NCI-H1417 treated with DMSO at 0.1 percent for 48 hours (cell line): ENCODE measurements around the gene ANXA2R.
"Not testable (repeated sequence)": the region's sequence is repeated elsewhere in the genome, so short reads cannot be mapped to it uniquely, and the experiment has no call there.

Source experiments
- DNase-seq: peaks from one replicate; lab custom pipeline; 2025; lab: John Stamatoyannopoulos, UW

The ANXA2R gene, protein sequence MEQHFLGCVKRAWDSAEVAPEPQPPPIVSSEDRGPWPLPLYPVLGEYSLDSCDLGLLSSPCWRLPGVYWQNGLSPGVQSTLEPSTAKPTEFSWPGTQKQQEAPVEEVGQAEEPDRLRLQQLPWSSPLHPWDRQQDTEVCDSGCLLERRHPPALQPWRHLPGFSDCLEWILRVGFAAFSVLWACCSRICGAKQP

DNA sequence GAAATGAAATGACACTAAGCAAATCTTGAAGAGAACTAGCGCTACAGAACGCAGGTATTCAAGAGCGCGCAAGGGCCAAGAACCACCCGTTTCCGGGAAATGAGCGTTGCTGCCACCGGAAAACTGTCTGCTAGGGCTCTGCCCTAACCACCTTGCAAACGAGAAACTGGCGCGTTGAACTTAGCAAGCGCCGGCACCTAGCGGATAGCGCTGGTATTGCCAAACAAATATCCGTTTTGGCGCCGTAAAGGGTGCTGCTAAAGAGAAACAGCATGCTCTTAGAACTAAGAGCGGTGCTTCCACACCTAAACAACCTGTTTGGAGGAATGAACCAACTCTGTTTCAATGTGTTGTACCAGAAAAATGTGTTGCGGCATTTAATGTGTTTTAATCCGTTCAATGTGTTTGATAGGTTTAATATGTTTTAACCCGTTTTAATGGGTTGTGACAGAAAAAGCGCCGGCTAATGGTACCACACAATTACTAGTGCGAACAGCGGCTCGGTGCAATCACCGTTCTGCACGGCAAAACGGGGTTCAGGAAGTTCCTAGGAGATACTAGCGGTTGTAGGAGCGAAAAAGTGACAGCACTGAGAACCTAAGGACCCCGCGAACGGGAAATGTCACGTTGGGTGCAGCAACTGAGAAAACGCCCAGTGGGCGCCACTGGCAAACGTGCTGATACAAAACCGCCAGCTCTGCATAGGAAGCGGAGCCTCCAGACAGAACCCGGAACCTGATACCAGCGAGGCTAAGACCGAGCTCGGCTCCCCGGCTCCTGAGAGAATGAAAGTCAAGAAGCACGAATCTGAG is at the start of gene ANXA2R:
Gene ANXA2R (minus strand): TSS at position 33 of the 812 bp plus-strand sequence. CDS start 273 bp downstream, outside the sequence.
- DNase-seq = peak; percentile 85

DNA sequence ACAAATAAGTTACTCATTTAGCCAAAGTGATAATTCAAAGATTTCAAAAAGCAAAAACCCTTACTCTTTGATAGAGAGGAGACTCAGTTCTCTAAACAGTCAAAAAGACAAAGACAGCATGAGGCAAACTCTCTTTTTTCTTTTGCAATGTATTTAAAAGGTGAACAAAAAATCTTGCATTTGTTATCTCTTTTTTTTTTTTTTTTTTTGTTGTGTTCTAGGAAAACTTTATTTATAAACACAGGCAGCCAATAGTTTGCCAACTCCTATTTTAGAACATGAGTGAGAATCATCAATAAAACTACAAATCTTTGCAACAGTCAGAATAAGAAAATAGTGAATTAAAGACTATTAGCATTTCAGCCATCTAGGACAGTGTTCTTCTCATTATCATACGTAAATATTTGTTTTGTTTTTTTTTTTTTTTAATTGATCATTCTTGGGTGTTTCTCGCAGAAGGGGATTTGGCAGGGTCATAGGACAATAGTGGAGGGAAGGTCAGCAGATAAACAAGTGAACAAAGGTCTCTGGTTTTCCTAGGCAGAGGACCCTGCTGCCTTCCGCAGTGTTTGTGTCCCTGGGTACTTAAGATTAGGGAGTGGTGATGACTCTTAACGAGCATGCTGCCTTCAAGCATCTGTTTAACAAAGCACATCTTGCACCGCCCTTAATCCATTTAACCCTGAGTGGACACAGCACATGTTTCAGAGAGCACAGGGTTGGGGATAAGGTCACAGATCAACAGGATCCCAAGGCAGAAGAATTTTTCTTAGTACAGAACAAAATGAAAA is 46.2 kb upstream of the ANXA2R start:
- DNase-seq = not testable (repeated sequence)

DNA sequence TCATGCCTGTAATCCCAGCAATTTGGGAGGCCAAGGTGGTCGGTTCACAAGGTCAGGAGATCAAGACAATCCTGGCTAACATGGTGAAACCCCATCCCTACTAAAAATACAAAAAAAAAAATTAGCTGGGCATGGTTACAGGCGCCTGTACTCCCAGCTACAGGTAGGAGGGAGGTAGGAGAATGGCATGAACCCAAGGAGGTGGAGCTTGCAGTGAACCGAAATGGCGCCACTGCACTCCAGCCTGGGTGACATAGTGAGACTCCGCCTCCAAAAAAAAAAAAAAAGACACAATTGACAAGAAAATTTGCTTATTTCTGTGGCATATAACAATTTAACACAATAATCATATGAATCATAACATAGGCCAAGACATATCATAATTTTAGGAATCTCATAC is 45.3 kb upstream of the ANXA2R start:
- DNase-seq = no peak

DNA sequence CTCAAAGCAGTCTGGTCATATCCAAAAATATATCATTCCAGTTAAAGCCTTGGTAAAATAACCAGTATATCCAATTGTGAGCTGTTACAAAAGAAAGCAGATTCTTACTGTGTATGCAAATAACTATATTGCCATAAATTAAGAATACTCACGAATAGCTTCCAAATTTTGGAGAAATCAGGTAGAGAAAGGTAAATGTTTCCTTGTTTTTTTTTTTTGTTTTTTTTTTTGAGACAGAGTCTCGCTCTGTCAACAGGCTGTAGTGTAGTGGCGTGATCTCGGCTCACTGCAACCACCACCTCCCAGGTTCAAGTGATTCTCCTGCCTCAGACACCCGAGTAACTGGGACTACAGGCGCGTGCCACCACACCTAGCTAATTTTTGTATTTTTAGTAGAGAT is 44.3 kb upstream of the ANXA2R start:
- not testable (repeated sequence) for DNase-seq

DNA sequence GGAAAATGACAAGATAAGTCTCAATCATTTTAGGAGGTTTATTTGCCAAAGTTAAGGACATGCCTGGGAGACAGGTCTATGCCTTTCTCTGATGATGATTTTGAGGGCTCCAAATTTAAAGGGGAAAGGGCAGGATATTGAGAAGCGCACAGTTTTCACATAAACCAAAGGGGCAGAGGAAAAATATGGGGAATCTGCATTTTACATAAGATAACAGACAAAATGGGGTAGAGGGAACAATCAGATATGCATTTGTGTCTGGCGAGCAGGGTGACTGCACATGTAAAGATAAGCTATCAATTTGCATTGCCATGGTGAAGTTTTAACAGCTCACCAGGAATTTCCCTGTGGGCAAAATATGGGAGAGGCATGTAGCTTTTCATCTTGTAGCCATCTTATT is 41.2 kb upstream of the ANXA2R start:
- DNase-seq = not testable (repeated sequence)

DNA sequence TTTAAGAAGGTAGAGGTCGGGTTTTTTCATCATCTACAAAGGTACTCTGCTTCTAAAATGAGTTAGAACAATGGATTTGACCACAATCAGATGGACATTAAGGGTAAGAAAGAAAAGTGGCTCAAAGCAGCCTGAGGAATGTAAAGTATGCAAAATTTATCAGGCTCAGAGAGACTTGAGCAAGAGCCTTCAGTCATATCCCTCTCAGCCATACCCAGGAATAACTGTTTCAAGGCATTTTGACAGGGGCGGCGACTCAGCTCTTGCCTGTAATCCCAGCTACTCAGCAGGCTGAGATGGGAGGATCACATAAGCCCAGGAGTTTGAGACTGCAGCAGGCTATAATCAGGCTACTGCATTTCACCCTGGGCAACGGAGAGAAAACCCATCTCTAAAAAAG is 38.8 kb upstream of the ANXA2R start:
- no peak for DNase-seq

DNA sequence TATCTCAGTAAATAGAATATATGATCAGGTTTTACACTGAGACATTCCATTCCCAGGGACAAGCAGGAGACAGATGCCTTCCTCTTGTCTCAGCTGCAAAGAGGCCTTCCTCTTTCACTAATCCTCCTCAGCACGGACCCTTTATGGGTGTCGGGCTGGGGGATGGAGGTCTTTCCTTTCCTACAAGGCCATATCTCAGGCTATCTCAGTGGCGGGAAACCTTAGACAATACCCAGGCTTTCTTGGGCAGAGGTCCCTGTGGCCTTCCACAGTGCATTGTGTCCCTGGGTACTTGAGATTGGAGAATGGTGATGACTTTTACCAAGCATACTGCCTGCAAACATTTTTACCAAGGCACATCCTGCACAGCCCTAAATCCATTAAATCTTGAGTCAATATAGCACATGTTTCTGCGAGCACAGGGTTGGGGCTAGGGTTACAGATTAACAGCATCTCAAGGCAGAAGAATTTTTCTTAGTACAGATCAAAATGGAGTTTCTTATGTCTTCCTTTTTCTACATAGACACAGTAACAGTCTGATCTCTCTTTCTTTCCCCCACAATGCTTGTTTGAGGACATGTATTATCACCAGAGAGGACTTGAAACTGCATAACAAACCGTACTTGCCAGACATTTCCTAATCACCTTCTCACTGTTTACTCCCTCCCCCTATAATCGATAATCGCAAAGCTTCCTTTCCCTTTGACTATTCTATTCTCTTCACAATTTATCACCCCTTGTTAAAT is 37.5 kb upstream of the ANXA2R start:
- not testable (repeated sequence) for DNase-seq

DNA sequence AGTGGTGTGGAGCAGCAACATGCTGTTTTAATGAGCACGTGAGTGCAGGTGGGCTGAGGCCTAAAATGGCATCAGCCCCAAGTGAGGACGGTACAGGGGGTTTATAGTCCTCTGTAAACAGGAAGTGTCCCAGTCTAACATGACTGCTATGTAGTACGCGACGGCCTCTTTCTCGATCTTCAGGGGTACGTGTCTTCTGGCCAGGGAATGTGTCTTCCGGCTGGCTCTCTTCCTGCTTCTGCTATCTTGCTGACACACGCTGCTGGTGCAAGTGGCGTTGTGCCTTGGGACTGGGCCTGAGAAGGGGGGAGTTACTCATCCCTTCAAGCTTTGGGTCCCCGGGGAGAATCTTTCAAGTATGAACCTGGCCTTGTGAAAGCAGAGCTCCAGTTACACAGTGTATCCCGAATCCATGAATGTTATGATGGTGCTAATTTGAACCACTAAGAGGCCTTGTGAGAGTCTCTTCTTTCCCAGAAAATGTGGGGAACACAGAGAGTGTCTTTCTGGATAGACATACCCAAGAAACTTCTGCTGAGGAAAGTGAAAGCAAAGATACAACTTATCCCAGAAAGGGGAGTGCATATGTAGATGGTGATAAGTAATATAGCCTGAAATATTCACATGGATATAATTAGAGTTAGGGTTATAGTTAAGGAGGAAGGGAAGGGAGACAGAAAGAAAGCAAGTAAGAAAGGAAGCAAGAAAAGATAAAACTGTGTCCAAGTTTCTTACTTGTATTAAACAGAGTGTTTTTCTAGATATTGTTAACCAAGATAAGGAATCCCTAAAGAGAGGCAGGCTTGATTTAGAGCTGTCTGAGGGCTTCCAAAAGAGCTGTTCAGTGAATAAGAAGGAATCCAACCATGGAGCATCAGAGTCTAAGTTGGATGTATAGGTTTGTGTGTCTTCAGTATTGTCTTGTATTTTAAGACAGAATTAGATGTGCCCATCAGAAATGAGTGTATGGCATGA is 35.5 kb upstream of the ANXA2R start:
- DNase-seq = no peak

DNA sequence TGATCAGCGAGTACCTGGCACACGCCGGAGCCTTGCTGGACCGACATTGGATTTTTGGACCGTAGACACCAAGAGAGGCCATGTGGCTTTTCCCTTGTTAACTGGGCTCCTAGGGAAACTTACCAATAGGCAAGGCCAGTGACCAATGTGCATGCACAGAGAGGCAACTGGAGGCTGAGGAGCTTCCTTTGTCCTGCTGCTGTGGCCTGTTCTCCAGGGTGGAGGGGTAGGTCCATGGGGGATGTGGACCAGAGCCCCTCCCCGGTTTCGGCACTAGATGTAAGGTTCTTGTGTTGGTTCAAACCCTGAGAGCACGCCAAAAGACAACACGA is 34.8 kb upstream of the ANXA2R start:
- no peak for DNase-seq

DNA sequence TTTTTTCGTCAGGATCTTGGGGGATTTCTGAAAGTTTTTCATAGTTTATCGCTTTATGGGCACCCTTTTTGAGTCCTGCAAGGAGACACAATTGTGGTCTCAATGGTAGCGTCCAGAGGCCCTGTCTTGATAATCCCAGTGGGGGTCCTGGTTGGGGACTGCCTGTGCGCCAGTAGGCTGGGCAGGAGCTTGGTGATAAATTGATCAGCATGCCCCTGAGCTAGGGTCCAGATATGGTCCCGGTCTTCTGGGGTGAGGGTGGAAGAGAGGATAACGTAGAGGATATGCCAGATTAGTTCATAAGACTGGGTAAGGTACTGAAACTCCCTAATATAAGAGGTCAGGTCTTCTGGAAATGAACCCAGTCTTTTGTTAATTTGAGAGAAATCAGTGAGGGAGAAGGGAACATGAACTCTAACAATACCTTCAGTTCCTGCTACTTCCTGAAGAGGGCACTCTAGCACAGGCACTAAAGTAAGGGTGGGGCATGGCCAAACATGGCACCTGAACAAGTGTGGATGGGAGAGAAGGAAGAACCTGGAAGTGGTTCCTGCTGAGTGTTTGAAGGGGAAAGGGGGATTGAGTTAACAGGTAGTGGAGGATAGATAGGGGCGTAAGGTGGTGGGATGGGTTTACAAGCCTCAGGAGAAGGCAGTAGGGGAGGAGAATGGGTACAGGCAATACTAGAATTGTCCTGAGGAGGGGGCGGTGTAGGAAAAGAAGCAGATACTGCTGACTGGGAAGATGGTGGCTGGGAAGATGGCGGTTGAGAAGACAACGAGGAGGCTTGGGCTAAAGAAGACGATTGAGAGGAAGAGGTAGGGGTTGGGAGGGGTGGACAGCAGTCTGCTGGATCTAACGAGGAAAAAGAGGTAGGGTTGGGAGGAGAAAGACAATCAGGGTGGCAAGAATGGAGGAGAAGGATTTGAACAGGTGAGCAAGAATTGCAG is 33.8 kb upstream of the ANXA2R start:
- peak; percentile 13 for DNase-seq

DNA sequence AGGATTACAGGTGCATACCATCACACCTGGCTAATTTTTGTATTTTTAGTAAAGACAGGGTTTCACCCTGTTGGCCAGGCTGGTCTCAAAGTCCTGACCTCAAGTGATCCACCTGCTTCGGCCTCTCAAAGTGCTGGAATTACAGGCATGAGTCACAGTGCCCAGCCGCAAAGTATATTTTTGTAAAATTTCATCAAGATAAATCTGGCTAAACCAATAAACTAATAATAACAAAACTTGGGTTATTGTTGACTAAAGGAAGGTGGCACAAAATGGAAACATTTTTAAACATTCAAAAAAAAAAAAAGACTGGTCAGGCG is 29.2 kb upstream of the ANXA2R start:
- DNase-seq = not testable (repeated sequence)

DNA sequence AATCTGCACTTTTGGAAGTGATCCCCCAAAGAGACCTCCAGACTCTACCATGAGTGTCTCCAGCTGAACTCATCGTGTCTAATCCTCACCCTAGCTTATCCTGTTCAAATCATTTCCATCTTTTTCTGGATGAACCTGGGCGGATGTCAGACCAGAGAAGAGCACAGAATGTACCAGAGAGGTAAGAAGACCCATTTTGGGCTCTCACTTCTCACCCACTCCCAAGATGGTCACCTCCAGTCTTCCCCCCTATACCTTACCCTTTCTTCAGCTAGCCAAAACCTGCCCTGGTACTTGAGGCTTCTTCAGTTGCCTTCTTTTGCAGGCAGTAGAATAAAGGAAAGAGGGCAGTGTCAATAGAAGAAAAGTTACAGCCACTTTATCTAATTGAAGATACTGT is 27.9 kb upstream of the ANXA2R start:
- DNase-seq = no peak

DNA sequence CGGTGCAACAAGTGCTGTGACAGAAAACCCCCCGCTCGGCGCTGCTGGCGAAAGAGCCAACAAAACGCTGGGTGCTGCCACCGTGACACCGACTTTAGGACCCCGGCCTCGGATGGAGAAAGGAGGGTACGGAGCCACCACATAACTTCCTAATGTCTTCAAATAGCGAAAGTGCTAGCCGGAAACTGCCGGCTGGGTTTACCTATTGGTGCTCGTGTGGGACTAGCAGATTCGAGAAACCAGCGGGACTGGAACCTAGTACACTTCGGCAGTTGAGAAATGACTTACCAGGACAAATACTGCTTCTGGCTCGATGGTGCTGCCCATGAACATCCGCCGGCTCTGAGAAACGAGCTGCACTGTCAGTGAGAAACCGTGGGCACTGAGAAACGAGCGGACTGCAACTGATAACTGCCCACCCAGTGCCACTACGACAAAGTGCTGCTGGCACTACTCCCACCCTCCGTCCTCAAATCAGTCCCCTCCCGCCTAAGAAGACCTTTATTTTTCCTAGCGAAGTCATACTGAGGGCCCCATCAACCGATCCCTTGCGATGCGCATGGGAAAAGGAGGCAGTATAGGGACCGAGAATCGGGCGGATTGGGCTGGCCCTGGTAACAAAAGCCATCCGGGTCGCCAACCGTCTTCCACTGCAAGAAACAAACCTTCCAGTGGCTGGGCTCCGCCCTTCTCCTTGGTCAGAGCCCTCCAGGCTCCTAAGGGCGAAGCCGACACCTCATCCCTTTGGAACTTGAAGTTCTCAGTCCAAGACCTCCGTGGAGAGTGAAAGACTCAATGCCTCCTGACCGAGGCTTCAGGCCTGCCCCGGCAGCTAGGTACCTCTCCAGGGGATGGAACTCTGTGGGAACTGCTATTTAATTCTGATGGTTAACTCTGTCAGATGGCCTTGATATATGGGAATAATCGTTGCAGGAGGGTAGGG is 27.0 kb upstream of the ANXA2R start:
- DNase-seq = peak; percentile 68

DNA sequence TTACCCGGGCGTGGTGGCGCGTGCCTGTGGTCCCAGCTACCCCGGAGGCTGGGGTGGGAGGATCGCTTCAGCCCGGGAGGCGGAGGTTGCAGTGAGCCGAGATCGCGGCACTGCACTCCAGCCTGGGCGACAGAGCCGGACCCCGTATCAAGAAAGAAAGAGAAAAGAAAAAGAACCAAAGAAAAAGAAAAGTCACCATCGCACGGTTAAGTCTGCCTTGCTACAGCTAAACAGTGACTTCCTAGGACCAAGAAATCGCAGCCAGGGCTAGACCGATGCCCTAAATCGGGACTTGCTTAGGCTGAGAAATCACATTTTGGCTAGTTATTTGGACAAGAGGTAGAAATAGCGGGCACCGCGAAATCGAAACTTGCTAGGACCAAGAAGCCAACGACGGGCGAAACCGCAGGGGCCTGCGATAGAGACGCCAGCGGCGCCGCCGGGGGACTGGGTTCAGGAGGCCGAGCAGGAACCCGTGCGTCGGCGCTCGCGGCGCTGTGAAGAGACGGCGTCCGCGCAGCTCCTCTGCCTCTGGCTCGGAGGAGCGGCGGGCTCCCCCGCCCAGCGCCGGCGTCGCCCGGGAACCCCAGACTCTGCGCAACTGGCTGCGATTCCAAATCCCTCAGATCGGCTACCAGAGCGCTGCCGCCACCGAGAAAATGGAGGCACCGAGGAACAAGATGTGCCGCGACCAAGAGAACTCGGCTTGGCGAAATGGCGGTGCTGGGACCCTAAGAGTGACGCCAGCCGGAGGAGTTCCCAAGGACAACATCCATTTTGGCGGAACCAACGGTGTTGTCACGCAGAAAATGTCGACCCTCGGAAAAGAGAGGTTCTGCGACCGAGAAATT is 26.1 kb upstream of the ANXA2R start:
- DNase-seq = peak; percentile 44

DNA sequence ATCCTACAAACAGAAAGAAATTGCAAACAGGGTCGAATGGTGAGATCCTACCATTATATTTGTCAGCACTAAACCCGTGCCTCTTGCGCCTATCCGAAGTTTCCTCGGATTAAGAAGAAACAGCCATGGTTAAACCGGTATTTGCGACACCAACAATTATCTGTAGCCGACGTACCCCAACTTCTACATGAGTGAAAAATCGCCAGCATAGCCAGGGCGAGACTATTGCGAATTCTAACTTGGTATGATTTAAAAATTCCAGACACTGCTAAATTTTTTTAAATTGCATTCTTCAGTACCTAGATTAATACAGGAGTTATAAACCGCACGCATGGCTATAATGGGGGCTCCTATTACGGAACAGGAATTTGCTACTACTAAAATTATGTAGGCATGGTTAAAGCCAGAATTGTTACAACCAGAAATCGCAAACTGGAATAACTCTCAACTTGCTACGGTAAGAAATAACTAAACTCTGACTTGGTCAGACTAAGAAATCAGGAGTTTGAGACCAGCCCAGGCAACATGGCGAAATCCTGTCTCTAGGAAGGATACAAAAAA is 25.3 kb upstream of the ANXA2R start:
- no peak for DNase-seq

DNA sequence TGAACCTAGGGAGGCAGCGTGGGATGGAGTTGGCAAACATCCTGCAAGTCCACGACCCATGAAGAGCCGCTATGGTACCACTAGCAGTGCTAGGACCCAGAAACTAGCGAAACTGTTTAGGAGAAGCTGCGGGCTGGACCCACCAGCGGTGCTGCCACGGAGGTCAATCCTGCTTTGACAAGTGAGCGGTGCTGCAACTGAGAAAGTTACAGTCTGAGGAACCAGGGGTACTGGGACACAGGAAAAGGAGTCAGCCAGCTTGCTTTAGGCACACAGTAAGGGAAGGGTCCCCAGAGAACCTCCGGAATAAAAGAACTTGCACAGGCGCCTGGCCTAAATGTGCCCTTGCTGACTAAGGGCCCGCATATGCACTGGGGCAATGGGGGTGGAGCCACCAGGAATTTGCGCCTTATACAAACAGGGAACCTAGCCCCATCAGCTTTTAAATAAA is 23.6 kb upstream of the ANXA2R start:
- no peak for DNase-seq

DNA sequence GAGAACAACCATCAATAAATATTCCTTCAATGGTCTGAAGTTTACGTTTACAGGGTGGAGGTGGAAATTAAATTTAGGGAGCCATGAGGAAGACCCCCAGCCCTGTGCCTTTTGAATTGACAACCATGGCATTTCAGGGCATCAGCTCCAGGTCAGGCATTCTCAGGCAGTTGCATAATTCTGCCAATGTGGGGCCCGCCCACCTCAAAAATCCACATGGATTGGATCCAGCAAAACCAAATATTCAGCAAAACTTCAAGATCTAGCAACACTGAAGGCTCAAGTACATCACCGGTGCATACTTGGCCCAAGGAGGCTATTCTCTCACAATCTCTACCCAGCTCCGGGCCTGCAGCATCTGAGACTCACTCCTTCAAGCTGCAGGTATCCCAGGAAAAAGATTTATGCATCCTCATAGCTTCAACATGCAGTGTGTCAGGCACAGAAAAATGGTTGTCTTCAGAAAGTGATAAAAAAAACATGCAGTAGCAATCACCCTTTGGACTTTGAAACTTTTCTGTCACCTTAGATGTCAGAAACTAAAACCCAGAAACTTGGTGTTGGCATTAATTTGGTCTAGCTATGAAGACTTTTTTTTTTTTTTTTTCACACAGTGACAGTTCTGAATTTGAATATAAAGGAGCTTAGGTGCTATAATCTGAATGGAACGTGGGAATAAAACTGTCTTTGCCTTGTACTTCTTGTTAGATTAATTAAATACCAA is 21.4 kb upstream of the ANXA2R start:
- DNase-seq = no peak
